DMS114 treated with DMSO at 0.1 percent for 48 hours (cell line): ENCODE measurements around the gene ZFPM1.
"Not testable (repeated sequence)": the region's sequence is repeated elsewhere in the genome, so short reads cannot be mapped to it uniquely, and the experiment has no call there.

Experiments
- DNase-seq: peaks from one replicate; lab custom pipeline; 2025; ENCODE audit not compliant: unreplicated experiment; lab: John Stamatoyannopoulos, UW

Gene ZFPM1

DNA sequence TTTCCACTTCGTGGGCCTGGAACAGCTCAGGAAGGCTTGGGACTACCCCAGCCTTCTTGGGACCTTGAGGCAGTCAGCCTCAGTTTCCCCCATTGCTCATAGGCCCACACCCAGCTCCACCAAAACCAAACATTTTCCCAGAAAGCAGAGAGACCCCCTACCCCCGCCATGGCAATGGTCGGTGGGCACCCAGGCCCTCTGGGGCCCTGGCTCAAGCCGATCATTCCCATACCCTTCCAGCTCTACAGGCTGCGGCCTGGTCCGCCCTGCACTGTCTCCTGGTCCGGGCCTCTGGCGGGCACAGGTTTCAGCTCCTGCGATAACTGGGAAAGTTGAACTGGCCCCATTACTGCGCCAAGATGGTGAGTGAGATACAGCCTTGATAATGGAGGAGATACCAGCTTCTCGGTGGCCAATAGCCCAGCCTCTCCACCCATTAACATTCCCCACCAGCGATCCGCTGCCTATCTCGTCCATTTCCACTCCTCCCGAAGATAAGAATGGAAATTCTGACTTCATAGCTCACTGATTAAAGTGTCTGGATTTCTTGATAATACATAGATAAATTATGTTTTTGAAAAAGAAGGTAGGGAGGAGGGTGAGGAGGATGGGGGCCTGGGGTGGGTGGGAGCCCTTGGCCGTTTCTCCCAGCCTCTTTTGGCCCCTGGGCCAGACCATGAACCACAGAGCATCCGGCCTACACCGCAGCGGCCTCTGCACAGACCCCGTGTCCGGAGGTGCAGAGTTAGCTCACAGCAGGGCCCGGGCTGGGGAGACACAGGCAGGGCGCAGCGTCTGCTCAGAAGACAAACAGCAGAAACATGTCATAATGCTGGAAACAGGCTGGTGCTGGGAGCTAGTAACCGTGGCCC, 11.6 kb downstream of the ZFPM1 start:
- no peak for DNase-seq

DNA sequence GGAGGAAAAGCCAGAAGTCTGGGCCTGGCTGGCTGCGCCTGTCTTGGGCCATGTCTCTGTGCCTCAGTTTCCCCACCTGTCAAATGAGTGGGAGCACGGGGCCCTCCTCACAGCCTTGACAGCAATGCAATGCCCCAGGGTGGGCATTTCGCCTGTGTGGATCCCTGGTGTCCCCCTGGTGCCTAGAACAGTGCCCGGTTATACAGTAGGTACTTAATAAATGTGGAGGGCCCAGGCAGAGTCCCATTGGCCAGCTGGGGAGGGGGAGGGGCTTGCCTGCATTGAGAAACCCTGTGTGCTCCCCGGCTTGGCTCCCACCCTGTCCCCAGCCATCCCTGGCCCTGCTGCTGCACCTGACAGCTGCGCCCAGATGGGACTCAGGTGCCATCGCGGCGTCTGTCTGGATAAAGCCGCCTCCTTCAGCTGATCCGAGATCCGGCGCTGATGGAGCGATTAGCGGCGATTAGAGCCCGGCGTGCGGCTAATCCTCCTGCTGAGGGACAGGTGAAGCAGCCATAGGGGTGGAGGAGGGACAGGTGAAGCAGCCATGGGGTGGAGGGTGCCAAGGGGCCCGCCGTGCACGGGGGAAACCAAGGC, 12.4 kb downstream of the ZFPM1 start:
- DNase-seq: no peak

DNA sequence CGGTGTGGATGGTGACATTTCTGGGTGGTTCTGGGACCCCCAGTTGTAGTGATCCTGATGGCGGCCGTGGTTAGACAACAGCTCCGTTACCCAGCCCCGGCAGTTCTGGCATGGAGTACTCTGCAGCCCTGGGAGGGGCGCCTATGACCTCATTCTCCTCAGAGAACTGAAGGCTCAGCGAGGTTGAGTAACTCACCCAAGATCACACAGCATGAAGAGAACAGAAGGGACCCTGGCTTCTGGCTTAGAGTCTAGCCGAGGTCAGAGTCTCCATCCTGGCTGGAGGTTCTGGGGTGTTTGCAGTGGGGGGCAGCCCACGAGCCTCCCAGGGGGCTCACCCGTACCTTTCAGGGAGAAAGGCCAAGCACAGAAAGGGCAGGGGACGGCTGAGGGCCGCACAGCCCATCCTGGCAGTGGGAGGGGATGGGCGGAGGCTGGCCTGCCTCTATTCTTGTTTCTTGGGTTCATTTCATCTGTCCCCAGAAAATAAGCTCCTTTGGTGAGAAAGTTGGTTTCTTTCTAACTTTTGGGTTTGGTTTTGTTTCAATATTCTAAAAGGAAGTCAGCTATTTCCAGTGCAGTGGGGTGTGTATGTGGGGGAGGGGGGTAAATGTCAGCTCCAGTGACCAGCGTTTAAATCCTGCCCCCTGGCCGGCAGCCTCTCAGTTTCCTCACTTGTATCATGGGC, 13.2 kb downstream of the ZFPM1 start:
- no peak for DNase-seq

DNA sequence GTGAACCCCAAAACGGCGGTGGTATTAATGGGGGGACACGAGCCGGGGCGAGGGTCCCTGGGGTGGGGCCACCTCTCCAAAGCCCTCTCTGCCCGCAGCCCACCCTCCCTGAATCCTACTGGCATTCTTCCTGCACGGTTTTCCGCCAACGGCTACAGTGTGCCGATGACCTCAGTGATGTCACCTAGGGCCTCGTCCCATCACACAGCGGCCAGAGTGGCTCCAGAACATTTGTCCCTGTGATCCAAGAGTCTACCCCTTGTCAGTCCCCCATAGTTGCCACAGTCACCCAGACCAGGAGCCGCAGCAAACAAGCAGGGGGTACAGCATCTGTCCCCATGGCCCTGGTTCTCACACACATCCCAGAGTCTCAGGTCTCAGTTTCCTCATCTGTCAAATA, 13.9 kb downstream of the ZFPM1 start:
- DNase-seq: no peak

DNA sequence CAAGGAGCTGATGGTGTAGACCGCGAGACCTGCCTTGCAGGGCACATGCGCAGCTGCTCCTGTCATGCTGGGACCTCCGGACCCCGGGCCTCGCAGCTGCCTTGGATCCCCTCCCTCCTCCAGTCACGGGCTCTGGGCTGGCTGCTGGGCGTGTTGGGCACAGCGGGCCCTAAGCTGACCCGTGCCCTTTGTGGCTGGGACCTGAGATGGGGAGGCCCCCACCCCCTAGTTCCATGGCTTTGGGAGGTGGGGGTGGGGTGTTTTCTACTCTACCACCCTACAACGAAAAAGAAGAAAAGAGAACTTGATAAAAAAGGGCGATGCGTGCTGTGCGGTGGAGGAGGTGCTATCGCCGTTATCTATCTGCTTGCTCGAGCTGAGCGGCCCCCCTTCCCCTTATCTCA, 14.5 kb downstream of the ZFPM1 start:
- DNase-seq: no peak

DNA sequence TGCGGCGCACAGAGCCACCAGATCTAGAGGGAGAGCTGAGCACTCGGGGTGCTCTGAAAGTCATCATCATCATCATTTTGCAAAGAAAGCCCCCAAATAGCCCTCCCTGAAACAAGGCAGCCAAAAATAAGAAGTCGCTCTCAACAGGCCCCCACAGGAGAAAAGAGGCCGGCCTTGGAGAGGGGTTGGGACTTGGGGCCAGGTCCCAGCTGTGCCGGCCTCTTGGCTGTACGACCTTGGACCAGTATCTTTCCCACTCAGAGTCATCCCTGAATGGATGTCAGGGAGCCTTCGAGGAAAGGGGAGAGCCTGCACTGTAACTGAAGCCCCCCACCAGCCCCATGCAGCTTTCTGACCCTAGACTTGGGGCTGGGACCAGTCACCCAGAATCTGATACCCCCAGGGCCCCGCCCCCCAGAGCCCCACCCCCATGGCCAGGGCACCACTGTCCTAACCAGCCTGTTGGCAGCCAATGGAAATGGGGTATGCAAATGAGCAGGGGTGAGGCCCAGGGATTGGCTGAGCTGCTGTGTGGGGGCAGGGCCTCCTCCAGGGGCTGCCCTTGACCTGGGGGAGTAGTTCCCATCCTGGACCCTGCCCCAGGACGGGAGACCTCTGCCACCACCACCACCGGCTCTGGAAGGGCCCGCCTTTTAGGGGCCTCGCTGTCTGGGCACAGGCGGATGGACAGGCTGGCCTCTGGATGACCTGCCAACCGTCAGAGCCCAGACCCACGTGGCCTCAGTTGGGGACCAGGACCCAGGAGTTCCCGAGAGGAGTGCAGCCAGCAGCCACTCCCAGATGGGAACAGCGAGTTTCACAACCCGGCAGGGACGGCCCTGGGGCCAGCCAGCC, 15.4 kb downstream of the ZFPM1 start:
- DNase-seq: no peak

DNA sequence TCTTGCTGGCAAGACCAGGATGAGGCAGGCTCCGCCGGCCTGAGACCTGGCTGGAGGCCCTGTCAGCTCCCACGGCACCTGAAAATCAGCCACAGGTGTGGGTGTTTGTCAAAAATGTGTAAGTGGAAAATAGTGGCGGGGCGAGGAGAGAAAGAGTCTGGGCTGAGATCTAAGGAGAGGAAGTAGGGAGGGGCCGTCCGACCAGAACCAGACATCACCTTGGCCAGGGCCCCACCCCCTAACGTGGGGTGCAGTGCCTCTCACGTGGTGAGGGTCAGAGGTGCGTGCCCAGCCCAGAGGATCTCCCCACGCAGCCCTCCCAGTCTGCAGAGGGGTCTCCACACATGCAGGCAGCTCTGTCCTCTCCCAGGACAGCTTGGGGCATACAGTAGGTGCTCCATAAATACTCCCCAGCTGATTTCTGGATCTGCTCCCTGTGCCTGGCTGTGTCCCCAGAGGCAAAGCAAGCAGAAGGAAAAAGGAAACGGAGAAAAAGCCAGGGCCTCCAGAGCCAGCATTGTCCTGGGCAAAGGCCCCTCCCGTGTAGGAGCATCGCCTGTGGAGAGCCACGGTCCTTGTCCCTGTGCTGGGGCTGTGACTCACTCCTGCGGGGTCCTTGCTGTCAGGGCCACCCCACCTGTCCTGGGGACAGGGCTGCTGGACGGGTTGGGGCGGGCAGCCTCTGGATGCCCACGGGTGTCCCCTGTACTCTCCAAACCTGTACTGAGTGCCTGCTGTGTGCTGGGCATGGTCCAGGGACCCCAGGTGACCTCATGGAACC, 16.7 kb downstream of the ZFPM1 start:
- DNase-seq: no peak

DNA sequence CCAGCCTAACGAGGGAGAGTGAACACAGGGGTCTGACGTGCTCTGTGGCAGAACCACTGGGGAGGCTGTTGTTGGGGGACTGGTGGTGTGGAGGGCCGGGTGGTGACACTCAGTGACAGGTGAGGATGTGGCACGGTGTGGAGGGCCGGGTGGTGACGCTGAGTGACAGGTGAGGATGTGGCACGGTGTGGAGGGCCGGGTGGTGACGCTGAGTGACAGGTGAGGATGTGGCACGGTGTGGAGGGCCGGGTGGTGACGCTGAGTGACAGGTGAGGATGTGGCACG, 17.3 kb downstream of the ZFPM1 start:
- not testable (repeated sequence) for DNase-seq

DNA sequence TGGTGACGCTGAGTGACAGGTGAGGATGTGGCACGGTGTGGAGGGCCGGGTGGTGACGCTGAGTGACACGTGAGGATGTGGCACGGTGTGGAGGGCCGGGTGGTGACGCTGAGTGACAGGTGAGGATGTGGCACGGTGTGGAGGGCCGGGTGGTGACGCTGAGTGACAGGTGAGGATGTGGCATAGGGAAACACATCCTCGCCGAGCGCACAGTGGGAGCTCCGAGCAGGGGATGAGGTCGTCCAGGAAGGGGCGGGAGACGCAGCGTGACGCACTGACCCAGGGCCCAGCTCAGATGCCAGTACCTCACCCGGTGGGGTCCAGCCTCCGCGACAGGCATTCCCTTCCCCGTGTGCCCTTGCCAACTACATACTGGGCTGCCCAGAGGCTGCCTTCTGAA, 17.6 kb downstream of the ZFPM1 start:
- DNase-seq: not testable (repeated sequence)

DNA sequence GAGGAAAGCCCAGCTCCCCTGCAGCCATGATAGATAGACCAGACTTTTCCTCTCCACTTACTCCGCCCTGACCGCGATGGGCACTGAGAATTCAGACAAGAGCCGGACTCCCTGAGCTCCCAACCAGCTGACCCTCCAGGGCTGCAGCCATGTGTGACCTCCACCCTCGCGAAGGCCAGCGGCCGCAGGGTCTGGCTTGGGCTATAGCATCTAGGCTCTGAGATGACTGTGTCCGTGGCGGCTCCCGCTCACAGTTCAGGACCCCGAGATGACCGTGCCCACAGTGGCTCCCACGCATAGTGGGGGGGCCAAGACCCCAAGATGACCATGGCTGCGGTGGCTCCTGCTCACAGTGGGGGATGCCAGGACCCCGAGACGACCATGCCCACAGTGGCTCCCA, 18.0 kb downstream of the ZFPM1 start:
- DNase-seq: no peak

DNA sequence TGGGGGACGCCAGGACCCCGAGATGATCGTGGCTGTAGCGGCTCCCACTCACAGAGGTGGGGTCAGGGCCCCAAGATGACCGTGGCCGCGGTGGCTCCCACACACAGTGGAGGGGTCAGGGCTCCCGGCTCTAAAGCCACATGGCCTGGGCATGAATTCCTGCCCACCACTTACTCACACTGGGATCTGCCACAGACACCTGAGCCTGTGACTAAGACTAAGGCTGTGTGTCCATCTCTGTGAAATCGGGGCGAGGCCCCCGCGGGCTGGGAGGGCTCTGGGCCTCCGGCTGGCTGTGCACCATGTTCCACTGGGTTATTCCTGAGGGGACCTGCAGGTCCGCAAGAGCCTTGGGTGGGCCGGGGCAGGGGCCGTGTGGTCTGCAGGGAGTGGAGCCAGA, 18.5 kb downstream of the ZFPM1 start:
- no peak for DNase-seq

DNA sequence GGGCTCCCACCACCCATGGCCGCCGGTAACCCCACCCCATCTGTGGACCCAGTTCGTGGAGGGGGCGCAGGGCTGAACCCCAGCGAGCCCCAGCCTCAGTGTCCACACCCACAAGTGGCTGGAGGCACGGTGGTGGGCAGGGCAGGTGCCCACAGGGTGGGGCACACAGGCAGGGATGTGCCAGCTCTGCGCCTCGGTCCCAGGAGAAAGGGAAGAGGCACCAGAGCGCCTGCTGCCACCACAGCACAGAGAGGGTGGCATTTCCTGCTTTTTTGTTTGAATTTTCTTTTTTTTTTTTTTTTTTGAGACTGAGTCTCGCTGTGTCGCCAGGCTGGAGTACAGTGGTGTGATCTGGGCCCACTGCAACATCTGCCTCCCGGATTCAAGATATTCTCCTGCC, 19.0 kb downstream of the ZFPM1 start:
- no peak for DNase-seq

DNA sequence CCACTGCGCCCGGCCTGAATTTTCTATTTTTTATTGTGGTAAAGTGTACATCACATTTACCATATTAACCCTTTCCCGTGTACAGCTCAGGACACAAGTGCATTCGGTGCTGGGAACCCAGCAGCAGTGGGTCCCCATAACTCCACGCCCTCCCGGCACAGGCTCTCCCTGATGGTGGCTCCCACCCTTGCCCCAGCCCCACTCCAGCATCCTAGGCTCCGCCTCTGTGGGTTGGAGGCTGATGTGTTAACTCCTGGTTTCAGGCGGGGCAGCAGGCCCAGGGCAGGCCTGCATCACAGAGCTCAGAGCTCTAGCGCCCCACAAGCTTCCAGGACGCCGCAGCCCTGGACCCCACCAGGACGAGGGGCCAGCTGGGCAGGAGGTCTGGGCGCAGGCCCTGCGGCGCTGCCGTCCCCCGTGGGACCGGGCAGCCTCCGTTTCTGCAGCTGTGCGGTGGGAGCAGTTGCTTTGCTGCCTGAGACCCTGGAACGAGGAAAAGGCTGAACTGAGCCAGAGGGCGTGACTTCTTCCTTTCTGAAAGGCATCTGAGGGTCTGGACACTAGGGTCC, 19.6 kb downstream of the ZFPM1 start:
- DNase-seq: no peak

DNA sequence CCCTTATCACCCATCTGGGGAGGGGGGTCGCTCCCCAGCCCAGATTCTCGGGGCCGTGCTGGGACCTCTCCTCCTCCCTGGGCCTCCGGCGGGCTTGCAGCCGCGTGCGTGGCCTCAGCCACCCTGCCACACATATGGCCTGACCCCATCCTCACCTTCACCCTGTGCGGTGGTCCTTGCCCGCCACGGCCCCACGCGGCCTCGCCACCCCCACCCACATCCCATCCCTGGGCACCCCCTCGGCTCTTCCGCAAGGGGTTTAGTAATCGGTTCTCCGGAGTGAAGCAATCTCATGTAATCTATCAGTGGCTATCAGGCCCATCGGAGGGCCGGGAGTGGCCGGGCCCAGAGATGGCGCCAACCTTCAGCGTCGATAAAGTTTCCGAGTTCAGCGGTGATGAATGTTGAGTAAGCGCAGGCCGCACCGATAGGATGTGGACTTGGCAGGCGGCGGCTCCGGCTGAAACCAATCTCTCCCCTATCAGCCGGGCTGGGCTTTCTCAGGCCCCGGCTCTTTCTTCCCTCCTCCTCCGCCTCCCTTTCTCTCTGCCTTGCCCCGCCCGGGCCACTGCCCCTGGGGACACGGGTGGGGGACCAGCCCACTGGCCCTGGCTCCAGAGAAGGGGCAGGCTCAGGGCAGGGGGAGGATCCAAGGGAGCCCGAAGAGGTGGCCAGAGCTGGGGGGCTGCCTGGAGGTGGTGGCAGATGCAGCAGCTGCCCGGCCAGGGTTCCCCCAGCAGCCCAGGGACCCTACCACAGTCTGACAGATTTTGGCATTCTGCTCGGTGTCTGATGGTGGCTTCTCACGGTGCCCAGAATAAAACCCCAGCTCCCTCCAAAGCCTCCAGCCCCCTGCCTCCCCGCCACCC, 20.8 kb downstream of the ZFPM1 start:
- no peak for DNase-seq

DNA sequence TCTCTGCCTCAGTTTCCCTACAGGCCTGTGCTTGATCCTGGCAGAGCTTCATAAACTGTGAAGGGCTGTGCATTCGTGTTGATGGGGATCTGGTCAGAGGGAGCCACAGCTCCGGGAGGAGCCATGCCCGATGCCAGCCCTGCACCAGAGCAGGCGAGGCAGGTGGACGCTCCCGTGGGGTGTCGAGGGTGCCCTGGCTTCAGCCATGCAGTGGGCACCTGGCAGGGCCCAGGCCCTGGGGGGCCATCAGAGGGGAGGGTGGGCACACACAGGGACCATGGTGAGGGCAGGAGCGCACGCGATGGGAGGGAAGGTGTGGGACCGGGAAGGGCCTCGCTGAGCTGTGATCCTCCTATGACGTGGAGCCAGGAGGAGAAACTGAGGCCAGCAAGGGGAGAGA, 22.0 kb downstream of the ZFPM1 start:
- DNase-seq: no peak

DNA sequence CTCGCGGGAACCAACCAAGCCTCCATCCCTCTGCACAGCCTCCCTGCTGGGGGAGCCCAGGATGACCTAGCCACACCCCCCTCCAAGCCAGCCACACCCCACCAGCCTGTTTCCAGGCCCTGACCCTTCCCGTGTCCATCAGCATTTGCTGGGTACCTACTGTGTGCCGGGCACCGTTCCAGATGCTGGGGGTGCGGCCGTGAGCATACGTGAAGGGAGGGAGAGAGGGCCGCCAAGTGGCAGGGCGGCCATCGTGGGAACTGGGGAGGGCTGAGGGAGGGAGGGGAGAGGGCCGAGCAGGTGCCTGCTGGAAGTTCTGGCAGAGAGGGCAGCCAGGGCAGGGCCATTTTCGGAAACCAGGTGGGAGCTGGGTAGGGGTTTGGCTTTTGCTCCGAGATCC, 23.1 kb downstream of the ZFPM1 start:
- no peak for DNase-seq

DNA sequence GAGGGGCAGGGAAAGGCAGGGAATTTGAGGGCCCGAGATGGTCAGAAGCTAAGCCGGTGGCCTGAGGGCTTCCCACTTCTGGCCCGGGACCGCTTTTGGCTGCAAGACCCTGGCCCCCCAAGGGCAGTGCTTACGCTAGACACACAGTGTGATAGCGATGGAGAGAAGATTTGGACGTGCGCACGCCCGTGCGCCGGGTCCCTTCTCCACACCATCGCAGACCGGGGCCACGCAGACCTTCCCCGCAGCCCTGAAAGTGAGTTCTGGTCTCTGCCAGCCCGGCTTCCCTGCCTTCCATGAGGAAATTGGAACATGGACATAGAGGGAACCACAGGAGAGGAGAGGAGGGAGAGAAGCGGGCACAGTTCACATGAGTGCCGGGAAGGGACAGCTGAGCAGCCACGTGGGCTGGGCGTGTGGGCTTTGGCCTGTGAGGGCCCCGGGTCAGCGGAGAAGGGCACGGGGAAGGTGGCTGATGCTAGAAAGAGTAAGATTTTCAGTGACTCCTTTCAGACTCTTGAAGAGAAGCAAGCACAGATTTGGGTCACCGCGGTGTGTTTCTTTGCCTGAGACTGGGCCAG, 23.8 kb downstream of the ZFPM1 start:
- no peak for DNase-seq

DNA sequence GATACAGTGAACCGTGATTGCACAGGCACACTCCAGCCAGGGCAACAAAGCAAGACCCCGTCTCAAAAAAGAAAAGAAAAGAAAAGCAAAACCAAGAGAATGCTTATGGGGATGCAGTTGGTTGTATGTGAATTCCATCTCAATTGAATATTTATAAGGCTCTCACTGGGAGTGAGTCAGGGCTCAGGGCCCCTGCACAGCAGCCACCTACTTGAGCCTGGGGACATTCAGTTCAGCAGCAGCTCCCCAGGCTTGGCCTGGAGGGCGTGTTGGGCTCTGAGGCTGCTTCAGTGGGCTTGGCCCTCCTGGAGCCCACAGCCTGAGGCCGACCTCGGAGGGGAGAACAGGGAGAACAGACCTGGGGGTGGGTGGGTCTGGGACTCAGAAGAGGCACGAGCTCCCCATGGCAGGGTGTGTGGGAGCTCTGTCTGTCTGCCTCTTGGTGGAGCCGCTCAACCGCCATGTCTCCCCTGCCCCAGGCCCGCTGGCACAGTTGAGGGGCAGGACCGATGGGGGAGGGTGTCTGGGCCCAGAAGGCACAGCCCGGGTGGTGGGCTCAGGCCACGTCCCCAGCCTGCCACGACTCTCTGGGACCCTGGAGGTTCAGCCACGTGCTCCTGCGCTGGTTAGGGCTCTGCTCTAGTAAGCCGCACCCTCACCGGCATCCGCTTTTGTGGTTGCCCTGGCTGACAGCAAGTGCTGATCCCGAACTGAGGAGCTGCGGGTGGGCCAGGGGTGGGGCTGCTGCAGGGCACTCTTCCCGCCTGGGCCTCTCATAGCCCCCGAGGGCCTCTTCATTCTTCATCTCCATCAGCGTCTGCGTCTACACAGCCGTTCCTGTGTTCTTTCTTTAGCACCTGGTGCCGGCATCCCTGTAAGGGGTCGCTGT, 24.8 kb downstream of the ZFPM1 start:
- DNase-seq: no peak
